Muscle of leg (tissue), 11 donors: ENCODE data around the gene SNAP47. TPM values are rescaled to one million over a fixed set of nuclear protein-coding genes. Genes with fewer than 3 reads are reported as not detected.

Source experiments
- DNase-seq: peaks from one replicate; pipeline ENCODE4 v3.0.0; 2013
- H3K27ac ChIP-seq: one replicate; pipeline ENCODE4 v1.5.1; 2013; ENCODE audit warnings: mild to moderate bottlenecking, low read length, control low read depth
- H3K27me3 ChIP-seq: one replicate; pipeline ENCODE4 v1.6.1; 2013; ENCODE audit warnings: low read length; ENCODE audit not compliant: control insufficient read depth, insufficient read depth
- H3K36me3 ChIP-seq: one replicate; pipeline ENCODE4 v1.6.1; 2013; ENCODE audit warnings: low read length; ENCODE audit not compliant: control insufficient read depth, insufficient read depth
- H3K4me1 ChIP-seq: one replicate; pipeline ENCODE4 v1.6.1; 2013; ENCODE audit warnings: low read length; ENCODE audit not compliant: control insufficient read depth, insufficient read depth
- H3K4me3 ChIP-seq: one replicate; pipeline ENCODE4 v1.5.1; 2013; ENCODE audit warnings: low read length, control low read depth
- H3K9me3 ChIP-seq: replicated peaks from 2 replicates; pipeline ENCODE4 v1.6.1; 2013; ENCODE audit warnings: low read depth, low read length; ENCODE audit not compliant: control insufficient read depth
- WGBS: methylation state at CpG from one replicate; pipeline ENCODE4 v1.1.5; 2013; ENCODE audit warnings: missing lambda C conversion rate; ENCODE audit not compliant: insufficient coverage; 5-methylcytosine and 5-hydroxymethylcytosine counted together
- polyA plus RNA-seq, 8 donors: library from polyadenylated mRNA; unstranded; fragments of 120-200 nt; gene quantifications; one replicate each; pipeline versions ENCODE4 v1.2.1 to v1.2.3, GENCODE V29; 2013; ENCODE audit warnings: inconsistent platforms in 1 of 8, low replicate concordance in 1 of 8; ENCODE audit not compliant: insufficient read length in 8 of 8, insufficient read depth in 1 of 8
- total RNA-seq: library from RNA; stranded (reverse); fragments of 120-200 nt; gene quantifications from one replicate; pipeline ENCODE4 v1.2.4, GENCODE V29; 2013

SNAP47 gene
- total and polyA plus RNA-seq, 9 donors: 24.7 to 38.3 (median 30.4) TPM

- Histone ChIP-seq H3K36me3 (peaks cover 57% of the 10 kb centered on the region), H3K27ac (no peak overlapping the region), H3K4me3 (no peak overlapping the region), H3K4me1 (peaks cover 27% of the 10 kb centered on the region), H3K9me3 (no peaks in the 10 kb centered on the region), H3K27me3 (no peaks in the 10 kb centered on the region)
- WGBS: 68% methylated on average over 3 of the region's 7 CpGs
- no peak for DNase-seq
Observed at GRCh38 chr1:227768125-227768439, 32.8 kb downstream of the SNAP47 start.

DNA sequence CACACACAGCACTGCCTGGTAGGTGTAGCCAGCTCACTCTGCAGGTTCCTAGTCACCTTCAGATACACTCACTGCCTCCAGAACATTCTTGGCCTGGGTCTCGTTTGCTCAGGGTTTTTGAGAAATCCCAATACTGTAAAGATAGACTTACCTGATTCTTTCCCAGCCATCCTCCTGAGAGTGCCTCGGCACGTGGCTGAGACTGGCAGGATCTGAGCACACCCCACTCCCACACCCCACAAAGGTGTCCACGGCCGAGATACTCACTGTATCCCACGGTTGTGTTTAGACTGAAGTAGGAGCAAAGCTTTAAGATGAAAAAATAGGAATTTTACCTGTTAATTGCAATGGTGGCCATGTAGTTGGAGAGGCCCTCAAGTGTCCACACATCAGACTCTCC, 33.4 kb downstream of the SNAP47 start:
- Histone ChIP-seq H3K9me3 (no peaks in the 10 kb centered on the region), H3K36me3 (peaks cover 54% of the 10 kb centered on the region), H3K27me3 (no peaks in the 10 kb centered on the region), H3K4me1 (peaks cover 28% of the 10 kb centered on the region), H3K27ac (no peak overlapping the region), H3K4me3 (no peak overlapping the region)
- WGBS: 70% methylated on average over 1 of the region's 6 CpGs
- no peak for DNase-seq

- no peak overlapping the region for H3K4me3 ChIP-seq
- no peaks in the 10 kb centered on the region for H3K27me3 ChIP-seq
- 76% methylated on average over 14 of the region's 20 CpGs for WGBS
- no peak overlapping the region for H3K27ac ChIP-seq
- peaks cover 50% of the 10 kb centered on the region for H3K36me3 ChIP-seq
- peaks cover 34% of the 10 kb centered on the region for H3K4me1 ChIP-seq
- no peak for DNase-seq
- H3K9me3 ChIP-seq: no peaks in the 10 kb centered on the region
Observed at GRCh38 chr1:227769047-227769935, 34.1 kb downstream of the SNAP47 start.

GRCh38 chr1:227769936-227770494, 34.8 kb downstream of the SNAP47 start:
- Histone ChIP-seq H3K27ac (no peak overlapping the region), H3K4me1 (peaks cover 42% of the 10 kb centered on the region), H3K4me3 (no peak overlapping the region), H3K36me3 (peaks cover 48% of the 10 kb centered on the region), H3K9me3 (no peaks in the 10 kb centered on the region), H3K27me3 (no peaks in the 10 kb centered on the region)
- 74% methylated on average over 12 of the region's 15 CpGs for WGBS
- no peak for DNase-seq

DNA sequence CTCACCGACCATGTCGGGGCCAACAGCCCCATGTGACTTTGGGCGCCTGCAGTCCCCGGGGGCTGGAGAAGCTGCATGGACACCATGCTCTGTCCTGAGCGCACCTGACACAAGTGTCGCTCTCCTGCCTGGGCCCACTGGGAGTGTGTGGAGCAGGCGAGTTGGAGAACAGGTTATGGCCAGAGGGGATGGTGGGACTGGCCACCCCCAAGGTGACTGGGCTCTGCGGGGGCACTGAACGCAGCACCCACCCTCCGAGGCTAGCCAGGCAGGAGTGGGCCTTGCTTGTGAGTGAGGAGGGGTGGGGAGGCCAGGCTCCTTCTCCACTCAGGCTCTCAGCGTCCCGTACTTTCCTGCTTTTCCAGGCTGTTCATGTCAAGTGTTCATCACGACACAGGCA, 35.6 kb downstream of the SNAP47 start:
- Histone ChIP-seq H3K36me3 (peaks cover 41% of the 10 kb centered on the region), H3K27ac (no peak overlapping the region), H3K4me3 (no peak overlapping the region), H3K27me3 (no peaks in the 10 kb centered on the region), H3K4me1 (peaks cover 50% of the 10 kb centered on the region), H3K9me3 (no peaks in the 10 kb centered on the region)
- no peak for DNase-seq
- WGBS: 96% methylated on average over 9 of the region's 13 CpGs

DNA sequence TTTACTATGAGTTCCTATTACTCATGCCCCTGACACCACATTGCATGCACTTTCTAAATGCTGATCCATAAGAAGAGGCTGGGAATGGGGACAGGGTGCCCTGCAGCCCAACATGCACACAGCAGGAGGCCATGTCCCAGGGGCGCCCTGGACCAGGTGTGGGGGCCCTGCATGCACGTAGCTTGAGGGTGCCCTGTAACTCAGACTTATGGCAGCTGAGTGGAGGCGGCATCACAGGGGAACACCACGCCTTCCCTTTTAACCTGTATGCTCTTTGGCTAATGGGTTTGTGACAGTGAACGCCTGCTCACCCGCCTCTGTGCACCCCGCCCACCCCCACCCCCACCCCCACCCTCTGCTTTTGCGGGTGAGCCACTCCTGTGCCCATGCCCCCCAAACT, 36.1 kb downstream of the SNAP47 start:
- no peaks in the 10 kb centered on the region for H3K27me3 ChIP-seq
- no peaks in the 10 kb centered on the region for H3K9me3 ChIP-seq
- H3K27ac ChIP-seq: no peak overlapping the region
- H3K4me3 ChIP-seq: no peak overlapping the region
- peaks cover 55% of the 10 kb centered on the region for H3K4me1 ChIP-seq
- peaks cover 36% of the 10 kb centered on the region for H3K36me3 ChIP-seq
- 100% methylated on average over 1 of the region's 8 CpGs for WGBS
- no peak for DNase-seq

DNA sequence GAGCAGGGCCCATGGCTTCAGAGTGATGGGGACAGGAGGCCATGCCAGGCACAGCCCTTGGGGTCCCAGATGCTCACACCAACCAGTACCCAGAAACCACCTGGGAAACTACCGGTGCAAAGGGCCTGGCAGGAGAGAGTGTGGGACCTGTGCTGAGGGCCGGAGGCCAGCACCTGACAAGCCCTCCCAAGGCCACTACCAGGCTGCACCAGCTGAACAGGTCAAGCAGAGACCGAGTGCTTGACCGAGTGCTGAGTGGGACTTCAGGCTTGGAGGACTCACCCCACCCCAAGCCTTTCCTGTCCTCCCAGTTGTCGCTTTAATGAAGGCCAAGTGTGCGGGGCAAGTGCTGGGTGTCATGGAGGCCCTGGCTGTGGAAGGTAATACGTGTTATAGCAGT, 36.5 kb downstream of the SNAP47 start:
- 87% methylated on average over 2 of the region's 7 CpGs for WGBS
- peaks cover 32% of the 10 kb centered on the region for H3K36me3 ChIP-seq
- DNase-seq: no peak
- no peaks in the 10 kb centered on the region for H3K9me3 ChIP-seq
- H3K4me1 ChIP-seq: peaks cover 59% of the 10 kb centered on the region
- H3K27ac ChIP-seq: no peak overlapping the region
- no peak overlapping the region for H3K4me3 ChIP-seq
- no peaks in the 10 kb centered on the region for H3K27me3 ChIP-seq

DNA sequence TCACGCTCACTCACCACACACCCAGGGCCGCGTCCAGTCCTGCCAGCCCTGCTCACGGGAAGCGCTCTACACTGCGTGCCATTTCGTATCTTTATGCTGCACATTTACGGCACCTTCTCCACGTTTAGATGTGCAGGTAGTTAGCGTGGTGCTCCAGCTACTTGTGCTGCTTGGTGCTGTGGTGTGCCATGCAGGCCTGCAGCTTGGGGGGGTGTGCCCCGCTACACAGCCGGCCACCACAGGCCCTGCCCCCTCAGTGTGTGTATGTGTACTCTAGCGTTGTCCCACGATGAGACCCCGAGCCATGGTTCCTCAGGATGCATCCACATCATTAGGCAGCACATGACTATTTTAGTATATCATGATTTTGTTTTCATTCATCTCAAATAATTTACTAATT, 38.3 kb downstream of the SNAP47 start:
- 96% methylated on average over 8 of the region's 15 CpGs for WGBS
- Histone ChIP-seq H3K27ac (no peak overlapping the region), H3K4me3 (no peak overlapping the region), H3K4me1 (peaks cover 66% of the 10 kb centered on the region), H3K9me3 (no peaks in the 10 kb centered on the region), H3K36me3 (peaks cover 16% of the 10 kb centered on the region), H3K27me3 (no peaks in the 10 kb centered on the region)
- DNase-seq: no peak

GRCh38 chr1:227774051-227774731, 39.0 kb downstream of the SNAP47 start:
- no peak overlapping the region for H3K27ac ChIP-seq
- H3K9me3 ChIP-seq: no peaks in the 10 kb centered on the region
- peaks cover 67% of the 10 kb centered on the region for H3K4me1 ChIP-seq
- H3K27me3 ChIP-seq: no peaks in the 10 kb centered on the region
- whole genome bisulfite sequencing: 82% methylated on average over 8 of the region's 13 CpGs
- H3K4me3 ChIP-seq: no peak overlapping the region
- no peak for DNase-seq
- peaks cover 16% of the 10 kb centered on the region for H3K36me3 ChIP-seq
